ENCODE measurements around the gene CHRDL2.

Gene CHRDL2

DNA sequence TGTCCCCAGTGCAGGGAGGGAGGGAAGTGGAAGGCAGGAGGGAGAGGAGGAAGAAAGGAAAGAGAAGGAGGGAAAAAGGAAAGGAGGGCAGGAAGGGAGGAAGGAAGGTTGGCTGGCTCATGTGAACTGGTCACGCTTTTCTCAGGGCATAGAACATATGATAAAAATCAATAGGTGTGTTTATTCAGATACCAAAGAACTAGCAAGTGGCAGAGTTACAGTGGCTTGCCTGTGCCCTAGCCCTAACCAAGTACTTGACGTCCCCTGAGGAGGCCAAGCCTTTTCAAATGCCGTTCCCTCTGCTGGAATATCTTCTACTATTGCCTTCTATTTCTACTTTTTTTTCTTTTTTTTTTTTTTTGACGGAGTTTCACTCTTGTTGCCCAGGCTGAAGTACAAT, 33.5 kb downstream of the CHRDL2 start:
- DNase-seq (ENCODE audit: extremely low spot score), result no peak
- TF ChIP-seq, protein P1, sequence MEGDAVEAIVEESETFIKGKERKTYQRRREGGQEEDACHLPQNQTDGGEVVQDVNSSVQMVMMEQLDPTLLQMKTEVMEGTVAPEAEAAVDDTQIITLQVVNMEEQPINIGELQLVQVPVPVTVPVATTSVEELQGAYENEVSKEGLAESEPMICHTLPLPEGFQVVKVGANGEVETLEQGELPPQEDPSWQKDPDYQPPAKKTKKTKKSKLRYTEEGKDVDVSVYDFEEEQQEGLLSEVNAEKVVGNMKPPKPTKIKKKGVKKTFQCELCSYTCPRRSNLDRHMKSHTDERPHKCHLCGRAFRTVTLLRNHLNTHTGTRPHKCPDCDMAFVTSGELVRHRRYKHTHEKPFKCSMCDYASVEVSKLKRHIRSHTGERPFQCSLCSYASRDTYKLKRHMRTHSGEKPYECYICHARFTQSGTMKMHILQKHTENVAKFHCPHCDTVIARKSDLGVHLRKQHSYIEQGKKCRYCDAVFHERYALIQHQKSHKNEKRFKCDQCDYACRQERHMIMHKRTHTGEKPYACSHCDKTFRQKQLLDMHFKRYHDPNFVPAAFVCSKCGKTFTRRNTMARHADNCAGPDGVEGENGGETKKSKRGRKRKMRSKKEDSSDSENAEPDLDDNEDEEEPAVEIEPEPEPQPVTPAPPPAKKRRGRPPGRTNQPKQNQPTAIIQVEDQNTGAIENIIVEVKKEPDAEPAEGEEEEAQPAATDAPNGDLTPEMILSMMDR (IDR thresholded peaks at IDR 0.05; ENCODE audit: control extremely low read depth, extremely low read depth, low read depth, missing control alignments), result no peak
- ChIA-PET CTCF (interaction anchor here (5.7 kb wide), 1 partner anchor 29 kb away, joined by 76 read pairs; no protein-coding TSS in a partner anchor), POLR2A (no interaction called here)

DNA sequence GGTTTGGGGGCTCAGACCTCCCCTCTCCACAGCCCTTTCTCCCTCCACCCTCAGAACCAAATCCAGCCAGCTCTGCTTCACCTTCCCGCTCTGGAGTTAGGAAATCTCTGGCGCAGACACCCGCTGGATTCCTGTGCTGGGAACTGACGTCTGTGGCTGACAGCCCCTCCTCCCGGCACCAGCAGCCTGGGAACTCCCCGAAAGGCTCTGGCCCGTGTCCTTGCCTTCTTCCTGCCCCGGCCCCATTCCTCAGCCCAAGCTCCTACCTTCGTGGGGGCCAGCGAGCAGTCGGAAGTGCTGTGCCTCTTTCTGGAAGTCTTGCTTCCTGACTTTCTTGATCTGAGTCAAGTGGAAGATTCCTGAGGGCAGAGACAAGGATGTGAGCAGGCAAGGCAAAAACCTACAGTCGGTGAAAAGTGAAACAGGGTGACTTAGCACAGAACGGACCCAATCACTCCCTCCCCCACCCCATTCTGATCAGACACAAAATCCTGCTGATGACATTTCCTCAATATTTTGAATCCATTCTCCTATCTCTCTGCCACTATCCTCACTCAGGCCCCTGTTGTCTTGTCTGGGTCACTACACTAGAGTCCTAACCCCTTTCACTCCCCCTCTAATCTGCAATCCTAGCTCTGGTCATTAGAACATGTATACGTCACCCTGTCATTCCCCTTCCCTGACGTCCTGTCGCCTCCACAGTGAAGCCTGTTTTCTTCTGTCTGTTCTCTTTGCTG, 34.1 kb downstream of the CHRDL2 start:
- POLR2A ChIA-PET, result no interaction called here
- TF ChIP-seq, protein P1 (IDR thresholded peaks at IDR 0.05; ENCODE audit: control extremely low read depth, extremely low read depth, low read depth, missing control alignments), result no peak
- CTCF ChIA-PET, result interaction anchor here (1.4 to 2.0 kb wide), 4 partner anchors 11 to 42 kb away, joined by 3 to 11 read pairs (median 4); no protein-coding TSS in a partner anchor
- DNase-seq (ENCODE audit: extremely low spot score), result no peak

DNA sequence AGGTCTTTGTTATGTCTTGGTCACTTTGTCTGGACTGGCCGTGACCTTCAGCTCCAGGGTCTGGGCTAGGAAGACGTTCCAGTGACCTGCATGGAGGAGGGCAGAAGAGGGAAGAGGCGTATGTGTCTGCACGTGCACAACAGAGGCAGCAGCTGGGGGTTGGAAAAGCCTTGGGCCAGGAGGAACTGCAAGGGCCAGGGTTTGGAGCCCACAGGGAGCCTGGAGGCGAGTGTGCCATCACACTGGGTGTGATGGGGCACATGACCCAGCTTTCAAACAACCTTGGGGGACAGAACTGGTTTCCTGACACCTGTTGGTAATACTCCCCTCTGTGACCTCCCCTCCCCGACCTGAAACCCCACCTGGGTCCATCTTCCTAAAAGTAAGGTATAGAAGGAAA, 34.7 kb downstream of the CHRDL2 start:
- POLR2A ChIA-PET, result no interaction called here
- no peak for DNase-seq (ENCODE audit: extremely low spot score)
- CTCF ChIA-PET, result interaction anchor here (0.7 to 2.0 kb wide), 5 partner anchors 10 to 43 kb away, joined by 3 to 11 read pairs (median 4); no protein-coding TSS in a partner anchor
- TF ChIP-seq, protein P1 (IDR thresholded peaks at IDR 0.05; ENCODE audit: control extremely low read depth, extremely low read depth, low read depth, missing control alignments), result no peak

DNA sequence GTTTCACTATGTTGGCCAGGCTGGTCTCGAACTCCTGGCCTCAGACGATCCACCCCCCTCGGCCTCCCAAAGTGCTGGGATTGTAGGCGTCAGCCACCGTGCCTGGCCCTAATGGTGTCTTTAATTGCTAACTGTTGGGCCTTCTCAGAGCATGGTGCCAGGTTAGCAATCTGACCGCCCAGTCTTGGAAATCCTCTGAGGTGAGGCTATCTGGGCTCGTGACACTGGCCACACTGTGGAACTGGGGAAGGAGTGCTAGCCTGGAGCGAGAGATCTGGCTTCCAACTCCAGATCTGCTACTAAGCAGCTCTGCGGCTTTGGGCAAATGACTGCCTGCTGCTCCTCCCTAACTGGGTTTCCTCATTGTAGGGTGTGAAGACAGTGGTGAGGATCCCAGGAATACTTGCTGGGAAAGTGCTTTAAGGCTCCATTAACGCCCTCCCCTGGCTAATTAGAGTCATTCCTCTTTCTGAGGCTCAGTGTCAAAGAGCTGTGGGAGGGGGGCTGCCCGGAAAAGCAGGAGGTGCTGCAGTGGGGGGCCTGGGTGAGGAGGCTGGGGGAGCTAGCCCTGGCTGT, 35.4 kb downstream of the CHRDL2 start:
- CTCF ChIA-PET, result interaction anchor here (0.7 to 2.0 kb wide), 5 partner anchors 9 to 44 kb away, joined by 3 to 11 read pairs (median 4); no protein-coding TSS in a partner anchor
- no peak for DNase-seq (ENCODE audit: extremely low spot score)
- POLR2A ChIA-PET, result no interaction called here
- TF ChIP-seq, protein P1 (IDR thresholded peaks at IDR 0.05; ENCODE audit: control extremely low read depth, extremely low read depth, low read depth, missing control alignments), result no peak

DNA sequence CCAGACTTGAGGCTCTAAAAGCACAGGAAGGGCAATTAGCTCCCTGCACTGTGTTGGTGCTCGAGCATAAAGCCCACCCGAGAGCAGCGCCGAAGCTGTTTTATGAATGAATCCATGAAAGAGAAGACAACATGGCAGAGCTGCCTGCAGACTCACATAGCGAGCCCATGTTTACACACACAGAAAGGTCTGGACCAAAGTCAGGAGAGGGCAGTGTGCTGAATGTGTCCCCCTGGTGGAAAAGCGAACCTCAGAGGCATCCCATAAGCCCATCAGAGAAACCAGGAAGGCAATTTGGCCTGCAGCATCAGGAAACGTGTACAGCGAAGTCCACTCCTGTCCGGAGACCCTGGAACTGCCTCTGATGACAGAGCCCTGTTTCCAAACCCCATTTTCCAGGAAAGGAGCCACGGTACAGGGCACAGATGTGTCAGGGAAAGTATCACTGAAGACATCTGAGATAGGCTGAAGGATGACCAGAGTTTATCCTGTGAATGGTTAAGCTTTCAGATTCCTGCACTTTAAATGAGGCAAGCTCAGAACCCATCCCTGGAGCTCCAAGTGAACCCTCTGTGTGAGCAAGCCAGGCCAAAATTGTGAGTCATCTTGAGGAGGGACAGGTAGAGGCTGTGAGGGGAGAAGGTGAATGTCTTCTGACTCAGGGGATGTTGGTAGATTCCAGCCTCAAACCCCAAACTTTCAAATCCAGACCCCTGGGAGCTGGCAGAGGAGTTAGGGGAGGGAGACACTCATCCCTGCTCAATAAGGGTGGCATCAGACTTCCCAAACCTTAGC, 36.9 kb downstream of the CHRDL2 start:
- ChIA-PET POLR2A (no interaction called here), CTCF (interaction anchor here (1.3 to 4.0 kb wide), 4 partner anchors 8 to 46 kb away, joined by 3 to 44 read pairs (median 5); no protein-coding TSS in a partner anchor)
- no peak for DNase-seq (ENCODE audit: extremely low spot score)
- TF ChIP-seq, protein P1 (IDR thresholded peaks at IDR 0.05; ENCODE audit: control extremely low read depth, extremely low read depth, low read depth, missing control alignments), result no peak

DNA sequence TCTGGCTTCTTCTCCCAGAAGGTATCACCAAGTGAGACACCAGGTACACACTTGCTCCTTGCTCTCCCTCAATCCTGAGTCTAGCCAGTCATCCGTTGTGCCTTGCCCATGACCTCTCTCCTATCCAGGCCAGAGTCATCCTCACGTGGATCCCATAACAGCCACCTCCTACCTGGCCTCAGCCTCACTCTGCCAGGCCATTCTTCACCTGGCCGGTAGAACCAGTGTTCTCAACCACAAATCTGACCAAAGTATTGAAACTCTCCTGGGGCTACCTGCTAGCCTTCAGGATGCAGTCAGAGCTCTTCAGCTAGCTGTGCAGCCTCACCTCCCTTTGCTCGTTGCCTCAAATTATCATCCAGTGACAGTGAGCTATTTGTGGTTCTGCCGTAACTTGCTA, 37.7 kb downstream of the CHRDL2 start:
- POLR2A ChIA-PET, result no interaction called here
- DNase-seq (ENCODE audit: extremely low spot score), result no peak
- CTCF ChIA-PET, result interaction anchor here (1.3 to 4.0 kb wide), 6 partner anchors 9 to 47 kb away, joined by 3 to 44 read pairs (median 3); no protein-coding TSS in a partner anchor
- TF ChIP-seq, protein P1 (IDR thresholded peaks at IDR 0.05; ENCODE audit: control extremely low read depth, extremely low read depth, low read depth, missing control alignments), result no peak
